B cell (primary cell): ENCODE data around the gene HS6ST3. TPM values are rescaled to one million over a fixed set of nuclear protein-coding genes. Genes with fewer than 3 reads are reported as not detected.

Experiments used
- ATAC-seq: fragments of 200-7000 bp; cut with Tn5 transposase; one replicate; pipeline ENCODE4 v1.10.0; 2021; ENCODE audit warnings: low read depth, mild to moderate bottlenecking, moderate number of reproducible peaks, moderate library complexity
- CTCF ChIA-PET: fragments of 350-600 bp; sonication (Branson Sonifier 250); formaldehyde crosslinking; loops from one replicate; lab custom pipeline; 2021; ENCODE audit warnings: antibody characterized with exemption, inconsistent platforms; lab: Charles Lee
- POLR2A ChIA-PET: fragments of 350-600 bp; sonication (Branson Sonifier 250); formaldehyde crosslinking; loops from one replicate; lab custom pipeline; 2021; ENCODE audit warnings: antibody characterized with exemption; lab: Charles Lee
- DNase-seq: peaks from one replicate; pipeline ENCODE4 v3.0.0; 2013
- H2AFZ ChIP-seq: 2 replicates; pipeline ENCODE4 v1.6.1; 2012; ENCODE audit warnings: mild to moderate bottlenecking, low read depth, low read length; ENCODE audit not compliant: insufficient read depth, poor library complexity, severe bottlenecking
- H3K27ac ChIP-seq, 2 donors: 1 replicate in 1 of 2; 2 replicates in 1 of 2; pipeline ENCODE4 v1.5.1; 2012 to 2013; ENCODE audit warnings: low read length in 2 of 2, mild to moderate bottlenecking in 2 of 2, moderate library complexity in 1 of 2
- H3K27me3 ChIP-seq, 4 experiments: fragments of 200-600 bp in 1 of 4; sonication (generic) in 1 of 4; replicated peaks in 1 of 4; 1 replicate in 2 of 4; 2 replicates in 2 of 4; pipeline versions ENCODE4 v1.6.1 to v1.7.0; 2013 to 2016; ENCODE audit warnings: low read length in 3 of 4, mild to moderate bottlenecking in 2 of 4, mixed read lengths in 1 of 4, moderate library complexity in 1 of 4; ENCODE audit not compliant: insufficient read depth in 4 of 4, control insufficient read depth in 3 of 4; ENCODE audit errors: control extremely low read depth in 1 of 4
- H3K36me3 ChIP-seq, 2 experiments: replicated peaks in 1 of 2; 1 replicate in 1 of 2; 2 replicates in 1 of 2; pipeline versions ENCODE4 v1.6.1 to v1.7.1; 2013; ENCODE audit warnings: low read length in 1 of 2; ENCODE audit not compliant: insufficient read depth in 2 of 2, control insufficient read depth in 1 of 2; ENCODE audit errors: control extremely low read depth in 1 of 2, extremely low read depth in 1 of 2
- H3K4me1 ChIP-seq, 2 donors: fragments of 200-600 bp in 1 of 2; sonication (generic) in 1 of 2; 1 replicate in 1 of 2; 2 replicates in 1 of 2; pipeline versions ENCODE4 v1.5.1 to v1.6.1; 2013 to 2017; ENCODE audit warnings: low read length in 2 of 2; ENCODE audit not compliant: control insufficient read depth in 2 of 2, insufficient read depth in 2 of 2
- H3K4me2 ChIP-seq: replicated peaks from 2 replicates; pipeline ENCODE3; 2012; ENCODE audit warnings: mild to moderate bottlenecking, low read depth, low read length; ENCODE audit not compliant: poor library complexity, severe bottlenecking
- H3K4me3 ChIP-seq, 5 experiments: fragments of 200-600 bp in 1 of 5; sonication (generic) in 1 of 5; 1 replicate in 3 of 5; 2 replicates in 2 of 5; pipeline versions ENCODE4 v1.5.1 to v1.7.0; 2011 to 2016; ENCODE audit warnings: low read length in 4 of 5, mild to moderate bottlenecking in 4 of 5, low read depth in 2 of 5, control low read depth in 1 of 5, moderate library complexity in 1 of 5; ENCODE audit not compliant: insufficient read depth in 1 of 5; ENCODE audit errors: control extremely low read depth in 1 of 5, extremely low read depth in 1 of 5
- H3K79me2 ChIP-seq: fragments of 200-600 bp; sonication (generic); one replicate; pipeline ENCODE4 v1.6.0; 2016; ENCODE audit warnings: low read length; ENCODE audit not compliant: control insufficient read depth, insufficient read depth
- H3K9ac ChIP-seq: fragments of 200-600 bp; sonication (generic); 2 replicates; pipeline ENCODE4 v1.6.1; 2017; ENCODE audit warnings: mild to moderate bottlenecking, low read length, moderate library complexity
- H3K9me3 ChIP-seq, 3 donors: one replicate each; pipeline versions ENCODE4 v1.6.1 to v1.7.1; 2013; ENCODE audit warnings: low read length in 2 of 3; ENCODE audit not compliant: control insufficient read depth in 2 of 3, insufficient read depth in 1 of 3; ENCODE audit errors: control extremely low read depth in 1 of 3
- H4K20me1 ChIP-seq: 2 replicates; pipeline ENCODE4 v1.6.0; 2012; ENCODE audit warnings: mild to moderate bottlenecking, low read length; ENCODE audit not compliant: insufficient read depth, control insufficient read depth, poor library complexity, severe bottlenecking
- H3K27ac Mint-ChIP-seq: one replicate; pipeline ENCODE4 v1.8.0; 2021; ENCODE audit warnings: mixed read lengths
- H3K27me3 Mint-ChIP-seq: one replicate; pipeline ENCODE4 v1.8.0; 2021; ENCODE audit warnings: mixed read lengths
- H3K4me1 Mint-ChIP-seq: one replicate; pipeline ENCODE4 v1.8.0; 2021; ENCODE audit warnings: mixed read lengths
- H3K4me3 Mint-ChIP-seq: one replicate; pipeline ENCODE4 v1.8.0; 2021; ENCODE audit warnings: mixed read lengths
- H3K9me3 Mint-ChIP-seq: one replicate; pipeline ENCODE4 v1.8.0; 2022; ENCODE audit warnings: mixed read lengths; ENCODE audit not compliant: insufficient read depth
- CTCF ChIP-seq: fragments of 200-600 bp; IDR thresholded peaks from one replicate; pipeline ENCODE4 v1.8.0; 2022; ENCODE audit warnings: antibody characterized with exemption, mild to moderate bottlenecking
- EZH2 ChIP-seq: IDR thresholded peaks from 2 replicates; pipeline ENCODE4 v1.6.1; 2012; ENCODE audit warnings: borderline replicate concordance, low read depth, mild to moderate bottlenecking, moderate library complexity, low read length; ENCODE audit not compliant: insufficient read depth, poor library complexity, severe bottlenecking
- WGBS: methylation state at CpG from one replicate; pipeline ENCODE4 v1.1.5; 2013; ENCODE audit warnings: missing lambda C conversion rate; ENCODE audit not compliant: insufficient coverage; 5-methylcytosine and 5-hydroxymethylcytosine counted together
- intact Hi-C: fragments of 100-400 bp; cut with micrococcal nuclease; formaldehyde crosslinking; loops from one replicate; pipeline ENCODE4 v1.10.0; 2022
- polyA plus RNA-seq: library from polyadenylated mRNA; depleted of rRNA; stranded (reverse); fragments of >200 nt; gene quantifications from 2 replicates; pipeline ENCODE4 v1.2.3, GENCODE V29; 2012
- total RNA-seq, 2 donors: library from RNA; stranded (reverse); fragments of 120-200 nt in 1 of 2; gene quantifications; 1 replicate in 1 of 2; 2 replicates in 1 of 2; pipeline versions ENCODE4 v1.2.3 to v1.2.4, GENCODE V29; 2013 to 2022

The HS6ST3 gene
- total and polyA plus RNA-seq, 2 donors (not counting 1 experiment from before 2014, with no cell fraction given), result not detected

GRCh38 chr13:96552559-96552958, 462.7 kb downstream of the HS6ST3 start:
- POLR2A ChIA-PET, result no interaction called here
- TF ChIP-seq CTCF (no peak), EZH2 (no peak)
- Histone ChIP-seq H4K20me1 (no peaks in the 10 kb centered on the region), H3K79me2 (no peaks in the 10 kb centered on the region), H3K27me3 (no peaks in the 10 kb centered on the region), H3K9ac (no peak overlapping the region), H3K36me3 (no peaks in the 10 kb centered on the region), H3K4me2 (no peak overlapping the region), H3K27ac (no peak overlapping the region), H3K4me1 (no peaks in the 10 kb centered on the region), H3K4me3 (no peak overlapping the region), H3K9me3 (peaks cover 0 to 3% (median 2%) of the 10 kb centered on the region in 3 donors), H2AFZ (no peak overlapping the region)
- H3K27me3 Mint-ChIP-seq, result no peaks in the 10 kb centered on the region
- DNase-seq (no peak), ATAC-seq (no peak)
- H3K4me1 Mint-ChIP-seq, result no peaks in the 10 kb centered on the region
- H3K9me3 Mint-ChIP-seq, result peaks cover 4% of the 10 kb centered on the region
- no peak overlapping the region for H3K27ac Mint-ChIP-seq
- 100% methylated on average over 2 of the region's 2 CpGs for WGBS
- H3K4me3 Mint-ChIP-seq, result no peak overlapping the region
- intact Hi-C loops, result no loop called here
- CTCF ChIA-PET, result no interaction called here

DNA sequence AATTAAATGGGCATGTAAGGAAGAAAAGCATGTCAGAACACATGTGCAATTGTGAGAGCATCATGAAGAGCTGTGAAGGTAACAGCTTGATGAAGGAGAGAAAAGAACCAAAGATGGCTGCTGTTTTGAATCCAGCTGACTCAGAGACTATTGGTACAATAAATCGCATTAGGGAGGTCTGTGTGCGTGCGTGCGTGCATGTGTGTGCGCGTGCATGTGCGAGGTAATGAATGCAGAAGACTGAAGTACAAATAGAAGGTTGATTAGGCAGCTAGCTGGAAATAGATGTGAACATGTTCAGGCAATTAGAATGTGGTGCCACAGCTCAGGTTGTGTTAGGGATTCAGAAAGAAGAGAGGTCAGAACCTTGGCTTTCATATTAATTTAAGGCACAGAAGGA, 463.9 kb downstream of the HS6ST3 start:
- H3K4me1 ChIP-seq, result no peaks in the 10 kb centered on the region
- H3K27ac ChIP-seq, result no peak overlapping the region
- H3K4me2 ChIP-seq, result no peak overlapping the region
- no peak for ATAC-seq
- DNase-seq, result no peak
- H3K27me3 Mint-ChIP-seq, result no peaks in the 10 kb centered on the region
- POLR2A ChIA-PET, result no interaction called here
- no peaks in the 10 kb centered on the region for H4K20me1 ChIP-seq
- H3K4me3 Mint-ChIP-seq, result no peak overlapping the region
- no peaks in the 10 kb centered on the region for H3K36me3 ChIP-seq
- no peaks in the 10 kb centered on the region for H3K4me1 Mint-ChIP-seq
- H3K9me3 ChIP-seq, result peaks cover 0 to 3% (median 2%) of the 10 kb centered on the region in 3 donors
- H2AFZ ChIP-seq, result no peak overlapping the region
- H3K27ac Mint-ChIP-seq, result no peak overlapping the region
- H3K9me3 Mint-ChIP-seq, result peaks cover 4% of the 10 kb centered on the region
- H3K9ac ChIP-seq, result no peak overlapping the region
- intact Hi-C loops, result no loop called here
- H3K79me2 ChIP-seq, result no peaks in the 10 kb centered on the region
- 89% methylated on average over 7 of the region's 7 CpGs for WGBS
- no peak for TF ChIP-seq CTCF
- TF ChIP-seq EZH2, result no peak
- CTCF ChIA-PET, result no interaction called here
- no peak overlapping the region for H3K4me3 ChIP-seq
- no peaks in the 10 kb centered on the region for H3K27me3 ChIP-seq
